ENCODE results near the gene SOX6. TPM values are rescaled to one million over a fixed set of nuclear protein-coding genes. Genes with fewer than 3 reads are reported as not detected.

The SOX6 gene
- total RNA-seq, 1 donor from 2014 or later = 13.2 TPM

DNA sequence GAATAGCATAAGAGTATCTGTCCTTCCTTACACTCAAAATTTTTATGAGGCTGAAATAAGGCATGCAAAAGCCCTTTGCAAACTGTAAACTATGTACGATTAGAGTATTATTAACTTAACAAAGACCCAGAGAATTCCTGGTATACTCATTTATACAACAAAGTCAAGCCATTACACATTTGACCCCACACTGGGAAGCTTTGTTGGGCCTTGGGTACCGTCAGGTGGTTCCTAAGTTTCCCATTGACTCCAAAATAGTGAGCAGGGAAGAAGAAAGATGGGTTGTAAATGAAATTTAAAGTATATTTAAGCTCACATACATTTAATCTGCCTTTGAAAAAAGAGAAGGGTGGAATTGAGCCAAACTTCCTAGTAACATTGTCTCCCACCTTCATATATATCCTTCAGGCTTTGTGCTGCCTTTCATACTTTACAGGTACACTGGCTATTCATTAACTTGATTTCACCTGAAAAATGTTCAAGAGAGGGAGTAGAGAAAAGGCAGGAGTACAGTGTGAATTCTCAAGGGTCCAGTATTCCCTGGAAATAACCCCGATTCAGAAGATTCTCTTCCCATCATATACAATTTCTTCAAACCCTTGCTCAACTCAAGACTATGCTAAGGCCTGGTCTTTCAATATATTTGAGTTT, 68.6 kb downstream of the SOX6 start:
- no peaks in the 10 kb centered on the region for H3K27me3 ChIP-seq (ENCODE audit: insufficient read depth, low read length)
- Mint-ChIP-seq H3K36me3 (ENCODE audit: low read depth, unreplicated experiment) (no peaks in the 10 kb centered on the region), H3K27me3 (ENCODE audit: low read depth, unreplicated experiment) (no peaks in the 10 kb centered on the region), H3K27ac (ENCODE audit: unreplicated experiment) (no peak overlapping the region), H3K4me1 (ENCODE audit: low read depth, unreplicated experiment) (peaks cover 3% of the 10 kb centered on the region), H3K4me3 (ENCODE audit: unreplicated experiment) (no peak overlapping the region), H3K9me3 (ENCODE audit: unreplicated experiment) (no peaks in the 10 kb centered on the region)
- no peak overlapping the region for H3K4me2 ChIP-seq (ENCODE audit: low read length)
- H3K9me3 ChIP-seq (ENCODE audit: insufficient read depth, low read depth, low read length) = no peaks in the 10 kb centered on the region
- H3K79me2 ChIP-seq (ENCODE audit: insufficient read depth, low read length) = no peaks in the 10 kb centered on the region
- DNase-seq (ENCODE audit: low read depth) = no peak
- H3K4me1 ChIP-seq (ENCODE audit: insufficient read depth, low read length) = no peaks in the 10 kb centered on the region
- no peaks in the 10 kb centered on the region for H3K36me3 ChIP-seq (ENCODE audit: insufficient read depth, low read length)
- TF ChIP-seq EZH2 (IDR thresholded peaks at IDR 0.05; ENCODE audit: insufficient read depth, low read length) = no peak
- no peak for TF ChIP-seq CTCF (IDR thresholded peaks at IDR 0.05; ENCODE audit: insufficient read depth, low read depth, low read length)
- H2AFZ ChIP-seq (ENCODE audit: low read depth, low read length) = no peak overlapping the region
- FAIRE-seq = no peak
- no peak overlapping the region for H3K9ac ChIP-seq (ENCODE audit: low read length)
- no peak overlapping the region for H3K4me3 ChIP-seq (ENCODE audit: insufficient read depth, low read depth, low read length)
- H3K27ac ChIP-seq (ENCODE audit: low read depth, low read length) = no peak overlapping the region
- H4K20me1 ChIP-seq (ENCODE audit: insufficient read depth, low read length) = no peaks in the 10 kb centered on the region

DNA sequence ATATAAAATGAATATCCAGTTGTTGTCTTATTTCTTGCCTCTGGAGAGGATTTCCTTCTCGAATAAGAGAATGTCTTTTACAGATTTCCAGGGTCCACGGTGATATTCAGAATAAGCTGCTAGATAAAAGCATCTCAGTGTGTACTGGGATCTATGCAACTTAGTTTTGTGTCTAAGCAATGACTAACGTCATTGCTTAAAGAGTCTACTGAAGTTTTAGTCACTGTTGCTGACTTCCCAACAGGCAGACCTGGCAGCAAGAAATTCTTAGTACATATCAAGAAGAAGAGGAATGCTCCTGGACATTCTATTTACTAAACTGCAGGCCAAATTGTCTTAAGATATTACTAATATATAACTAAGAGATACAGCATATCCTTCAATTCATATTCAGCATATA, 70.3 kb downstream of the SOX6 start:
- Histone ChIP-seq H3K27ac (ENCODE audit: low read depth, low read length) (no peak overlapping the region), H3K4me3 (ENCODE audit: insufficient read depth, low read depth, low read length) (no peak overlapping the region), H3K27me3 (ENCODE audit: insufficient read depth, low read length) (no peaks in the 10 kb centered on the region), H2AFZ (ENCODE audit: low read depth, low read length) (no peak overlapping the region), H3K4me1 (ENCODE audit: insufficient read depth, low read length) (no peaks in the 10 kb centered on the region), H3K9me3 (ENCODE audit: insufficient read depth, low read depth, low read length) (no peaks in the 10 kb centered on the region), H3K9ac (ENCODE audit: low read length) (no peak overlapping the region), H3K79me2 (ENCODE audit: insufficient read depth, low read length) (no peaks in the 10 kb centered on the region), H3K4me2 (ENCODE audit: low read length) (no peak overlapping the region), H4K20me1 (ENCODE audit: insufficient read depth, low read length) (no peaks in the 10 kb centered on the region), H3K36me3 (ENCODE audit: insufficient read depth, low read length) (no peaks in the 10 kb centered on the region)
- DNase-seq (ENCODE audit: low read depth) (no peak), FAIRE-seq (no peak)
- Mint-ChIP-seq H3K4me1 (ENCODE audit: low read depth, unreplicated experiment) (peaks cover 3% of the 10 kb centered on the region), H3K27me3 (ENCODE audit: low read depth, unreplicated experiment) (no peaks in the 10 kb centered on the region), H3K27ac (ENCODE audit: unreplicated experiment) (no peak overlapping the region), H3K36me3 (ENCODE audit: low read depth, unreplicated experiment) (no peaks in the 10 kb centered on the region), H3K9me3 (ENCODE audit: unreplicated experiment) (no peaks in the 10 kb centered on the region), H3K4me3 (ENCODE audit: unreplicated experiment) (no peak overlapping the region)
- no peak for TF ChIP-seq EZH2 (IDR thresholded peaks at IDR 0.05; ENCODE audit: insufficient read depth, low read length)
- TF ChIP-seq CTCF (IDR thresholded peaks at IDR 0.05; ENCODE audit: insufficient read depth, low read depth, low read length) = no peak

GRCh38 chr11:16280256-16280682, 76.1 kb downstream of the SOX6 start:
- Histone ChIP-seq H4K20me1 (ENCODE audit: insufficient read depth, low read length) (no peaks in the 10 kb centered on the region), H2AFZ (ENCODE audit: low read depth, low read length) (no peak overlapping the region), H3K36me3 (ENCODE audit: insufficient read depth, low read length) (no peaks in the 10 kb centered on the region), H3K4me3 (ENCODE audit: insufficient read depth, low read depth, low read length) (no peak overlapping the region), H3K4me1 (ENCODE audit: insufficient read depth, low read length) (no peaks in the 10 kb centered on the region), H3K4me2 (ENCODE audit: low read length) (no peak overlapping the region), H3K9ac (ENCODE audit: low read length) (no peak overlapping the region), H3K79me2 (ENCODE audit: insufficient read depth, low read length) (no peaks in the 10 kb centered on the region), H3K27me3 (ENCODE audit: insufficient read depth, low read length) (no peaks in the 10 kb centered on the region), H3K27ac (ENCODE audit: low read depth, low read length) (no peak overlapping the region), H3K9me3 (ENCODE audit: insufficient read depth, low read depth, low read length) (no peaks in the 10 kb centered on the region)
- Mint-ChIP-seq H3K4me1 (ENCODE audit: low read depth, unreplicated experiment) (no peaks in the 10 kb centered on the region), H3K27ac (ENCODE audit: unreplicated experiment) (no peak overlapping the region), H3K36me3 (ENCODE audit: low read depth, unreplicated experiment) (no peaks in the 10 kb centered on the region), H3K4me3 (ENCODE audit: unreplicated experiment) (no peak overlapping the region), H3K27me3 (ENCODE audit: low read depth, unreplicated experiment) (no peaks in the 10 kb centered on the region), H3K9me3 (ENCODE audit: unreplicated experiment) (no peaks in the 10 kb centered on the region)
- no peak for TF ChIP-seq CTCF (IDR thresholded peaks at IDR 0.05; ENCODE audit: insufficient read depth, low read depth, low read length)
- no peak for TF ChIP-seq EZH2 (IDR thresholded peaks at IDR 0.05; ENCODE audit: insufficient read depth, low read length)
- DNase-seq (ENCODE audit: low read depth) (peak; percentile 2), FAIRE-seq (no peak)

All from astrocyte (in vitro differentiated cells and primary cell).